Parathyroid adenoma (tissue), 2 donors: ENCODE measurements around the gene USP48.

ENCODE experiments used
- H2AFZ ChIP-seq: fragments of 300-600 bp; sonication (generic); one replicate; pipeline ENCODE4 v1.7.0; 2017; ENCODE audit warnings: antibody characterized with exemption, mild to moderate bottlenecking
- H3K27ac ChIP-seq: fragments of 300-600 bp; sonication (generic); one replicate; pipeline ENCODE4 v1.7.0; 2017
- H3K27me3 ChIP-seq: fragments of 300-600 bp; sonication (generic); one replicate; pipeline ENCODE4 v1.7.0; 2017; ENCODE audit warnings: low read length; ENCODE audit not compliant: control insufficient read depth, insufficient read depth
- H3K36me3 ChIP-seq: fragments of 300-600 bp; sonication (generic); one replicate; pipeline ENCODE4 v1.7.0; 2017; ENCODE audit warnings: low read length; ENCODE audit not compliant: control insufficient read depth, insufficient read depth
- H3K4me1 ChIP-seq: fragments of 300-600 bp; sonication (generic); one replicate; pipeline ENCODE4 v1.7.0; 2017; ENCODE audit warnings: control low read depth
- H3K4me2 ChIP-seq: fragments of 300-600 bp; sonication (generic); one replicate; pipeline ENCODE4 v1.7.0; 2017; ENCODE audit warnings: low read length
- H3K4me3 ChIP-seq: fragments of 300-600 bp; sonication (generic); one replicate; pipeline ENCODE4 v1.7.0; 2017; ENCODE audit warnings: low read depth, low read length
- H3K79me2 ChIP-seq: fragments of 300-600 bp; sonication (generic); one replicate; pipeline ENCODE4 v1.7.0; 2017; ENCODE audit warnings: control low read depth
- H3K9ac ChIP-seq: fragments of 300-600 bp; sonication (generic); one replicate; pipeline ENCODE4 v1.7.0; 2017; ENCODE audit warnings: mild to moderate bottlenecking
- H3K9me3 ChIP-seq: fragments of 300-600 bp; sonication (generic); one replicate; pipeline ENCODE4 v1.7.0; 2017; ENCODE audit warnings: low read length; ENCODE audit not compliant: control insufficient read depth
- TF ChIP-seq, protein P1 (sequence below): fragments of 300-600 bp; sonication (generic); IDR thresholded peaks from one replicate; pipeline ENCODE4 v1.7.0; 2017; ENCODE audit warnings: antibody characterized with exemption, mild to moderate bottlenecking
- donor health status: primary hyperparathyroidism.

USP48 gene

GRCh38 chr1:21815724-21816321 lies 32.9 kb upstream of the USP48 start:
- Histone ChIP-seq H3K4me2 (no peak overlapping the region), H2AFZ (no peak overlapping the region), H3K27me3 (no peaks in the 10 kb centered on the region), H3K79me2 (no peaks in the 10 kb centered on the region), H3K4me1 (no peaks in the 10 kb centered on the region), H3K4me3 (no peak overlapping the region), H3K27ac (no peak overlapping the region), H3K36me3 (no peaks in the 10 kb centered on the region), H3K9me3 (no peaks in the 10 kb centered on the region), H3K9ac (no peak overlapping the region)
- TF ChIP-seq, protein P1, sequence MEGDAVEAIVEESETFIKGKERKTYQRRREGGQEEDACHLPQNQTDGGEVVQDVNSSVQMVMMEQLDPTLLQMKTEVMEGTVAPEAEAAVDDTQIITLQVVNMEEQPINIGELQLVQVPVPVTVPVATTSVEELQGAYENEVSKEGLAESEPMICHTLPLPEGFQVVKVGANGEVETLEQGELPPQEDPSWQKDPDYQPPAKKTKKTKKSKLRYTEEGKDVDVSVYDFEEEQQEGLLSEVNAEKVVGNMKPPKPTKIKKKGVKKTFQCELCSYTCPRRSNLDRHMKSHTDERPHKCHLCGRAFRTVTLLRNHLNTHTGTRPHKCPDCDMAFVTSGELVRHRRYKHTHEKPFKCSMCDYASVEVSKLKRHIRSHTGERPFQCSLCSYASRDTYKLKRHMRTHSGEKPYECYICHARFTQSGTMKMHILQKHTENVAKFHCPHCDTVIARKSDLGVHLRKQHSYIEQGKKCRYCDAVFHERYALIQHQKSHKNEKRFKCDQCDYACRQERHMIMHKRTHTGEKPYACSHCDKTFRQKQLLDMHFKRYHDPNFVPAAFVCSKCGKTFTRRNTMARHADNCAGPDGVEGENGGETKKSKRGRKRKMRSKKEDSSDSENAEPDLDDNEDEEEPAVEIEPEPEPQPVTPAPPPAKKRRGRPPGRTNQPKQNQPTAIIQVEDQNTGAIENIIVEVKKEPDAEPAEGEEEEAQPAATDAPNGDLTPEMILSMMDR, result no peak

GRCh38 chr1:21814981-21815582 lies 32.1 kb upstream of the USP48 start:
- Histone ChIP-seq H3K4me1 (no peaks in the 10 kb centered on the region), H3K9me3 (no peaks in the 10 kb centered on the region), H2AFZ (no peak overlapping the region), H3K4me3 (no peak overlapping the region), H3K9ac (no peak overlapping the region), H3K4me2 (no peak overlapping the region), H3K27me3 (no peaks in the 10 kb centered on the region), H3K79me2 (no peaks in the 10 kb centered on the region), H3K27ac (no peak overlapping the region), H3K36me3 (no peaks in the 10 kb centered on the region)
- TF ChIP-seq, protein P1, result no peak

- TF ChIP-seq, protein P1, result peak; percentile 31
- Histone ChIP-seq H3K36me3 (no peaks in the 10 kb centered on the region), H3K9me3 (no peaks in the 10 kb centered on the region), H3K4me1 (no peaks in the 10 kb centered on the region), H3K9ac (no peak overlapping the region), H3K27ac (no peak overlapping the region), H3K4me2 (peak overlapping the region; percentile 31), H2AFZ (peak overlapping the region; percentile 60), H3K4me3 (peak overlapping the region; percentile 11), H3K79me2 (no peaks in the 10 kb centered on the region), H3K27me3 (no peaks in the 10 kb centered on the region)
Observed at GRCh38 chr1:21814241-21814918, 31.4 kb upstream of the USP48 start.

- no peak overlapping the region for H3K9ac ChIP-seq
- H3K9me3 ChIP-seq, result no peaks in the 10 kb centered on the region
- no peaks in the 10 kb centered on the region for H3K79me2 ChIP-seq
- no peak overlapping the region for H2AFZ ChIP-seq
- no peak overlapping the region for H3K27ac ChIP-seq
- H3K4me2 ChIP-seq, result no peak overlapping the region
- no peaks in the 10 kb centered on the region for H3K4me1 ChIP-seq
- H3K4me3 ChIP-seq, result no peak overlapping the region
- H3K36me3 ChIP-seq, result no peaks in the 10 kb centered on the region
- TF ChIP-seq, protein P1, result no peak
- H3K27me3 ChIP-seq, result no peaks in the 10 kb centered on the region
Observed at GRCh38 chr1:21813542-21813941, 30.6 kb upstream of the USP48 start.
